Coronary artery (tissue), 2 donors: ENCODE measurements around the gene TREX2.

Experiments
- DNase-seq: peaks from one replicate; pipeline ENCODE4 v3.0.0-alpha.2; 2017; ENCODE audit warnings: low spot score
- H3K27ac ChIP-seq, 2 donors: fragments of 200-600 bp; sonication (generic); one replicate each; pipeline ENCODE4 v1.5.1; 2016 to 2019
- H3K4me3 ChIP-seq: fragments of 200-600 bp; sonication (generic); 2 replicates; pipeline ENCODE4 v1.5.1; 2016; ENCODE audit warnings: mild to moderate bottlenecking, moderate library complexity
- CTCF ChIP-seq: fragments of 200-600 bp; sonication (generic); IDR thresholded peaks from one replicate; pipeline ENCODE4 v1.5.1; 2019; ENCODE audit warnings: antibody characterized with exemption

Gene TREX2

DNA sequence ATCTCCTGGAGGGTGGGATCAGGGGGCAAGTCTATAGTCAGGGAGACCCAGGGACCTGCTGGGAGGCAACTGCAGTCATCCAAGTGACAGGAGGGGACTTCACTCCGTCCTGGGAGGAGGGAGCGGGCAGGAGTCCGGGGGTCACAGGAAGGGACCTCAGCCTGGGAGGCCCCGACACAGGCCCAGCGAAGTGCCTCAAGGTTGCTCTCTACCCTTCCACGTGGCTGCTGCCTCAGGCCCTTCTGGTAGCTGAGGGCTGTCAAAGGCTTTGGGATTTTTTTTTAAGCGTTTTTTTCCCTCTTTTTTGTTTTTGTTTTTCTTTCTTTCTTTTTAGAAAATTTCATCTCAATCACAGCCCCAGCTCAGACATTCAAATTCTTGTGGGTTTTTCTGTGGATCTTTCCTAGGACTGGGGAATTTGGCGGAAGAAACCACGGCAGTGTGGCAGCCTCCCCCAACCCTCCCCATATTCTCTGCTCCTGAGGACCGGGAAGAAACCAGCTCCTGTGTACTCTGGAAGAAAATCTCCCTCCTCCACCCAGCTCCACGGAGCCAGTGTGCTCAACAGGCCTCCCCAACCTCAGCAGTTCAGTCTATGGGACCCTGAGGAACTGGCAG, 25.9 kb upstream of the TREX2 start:
- H3K27ac ChIP-seq: peak overlapping the region; percentile 37 to 91
- DNase-seq: no peak
- no peak overlapping the region for H3K4me3 ChIP-seq
- TF ChIP-seq CTCF: no peak

DNA sequence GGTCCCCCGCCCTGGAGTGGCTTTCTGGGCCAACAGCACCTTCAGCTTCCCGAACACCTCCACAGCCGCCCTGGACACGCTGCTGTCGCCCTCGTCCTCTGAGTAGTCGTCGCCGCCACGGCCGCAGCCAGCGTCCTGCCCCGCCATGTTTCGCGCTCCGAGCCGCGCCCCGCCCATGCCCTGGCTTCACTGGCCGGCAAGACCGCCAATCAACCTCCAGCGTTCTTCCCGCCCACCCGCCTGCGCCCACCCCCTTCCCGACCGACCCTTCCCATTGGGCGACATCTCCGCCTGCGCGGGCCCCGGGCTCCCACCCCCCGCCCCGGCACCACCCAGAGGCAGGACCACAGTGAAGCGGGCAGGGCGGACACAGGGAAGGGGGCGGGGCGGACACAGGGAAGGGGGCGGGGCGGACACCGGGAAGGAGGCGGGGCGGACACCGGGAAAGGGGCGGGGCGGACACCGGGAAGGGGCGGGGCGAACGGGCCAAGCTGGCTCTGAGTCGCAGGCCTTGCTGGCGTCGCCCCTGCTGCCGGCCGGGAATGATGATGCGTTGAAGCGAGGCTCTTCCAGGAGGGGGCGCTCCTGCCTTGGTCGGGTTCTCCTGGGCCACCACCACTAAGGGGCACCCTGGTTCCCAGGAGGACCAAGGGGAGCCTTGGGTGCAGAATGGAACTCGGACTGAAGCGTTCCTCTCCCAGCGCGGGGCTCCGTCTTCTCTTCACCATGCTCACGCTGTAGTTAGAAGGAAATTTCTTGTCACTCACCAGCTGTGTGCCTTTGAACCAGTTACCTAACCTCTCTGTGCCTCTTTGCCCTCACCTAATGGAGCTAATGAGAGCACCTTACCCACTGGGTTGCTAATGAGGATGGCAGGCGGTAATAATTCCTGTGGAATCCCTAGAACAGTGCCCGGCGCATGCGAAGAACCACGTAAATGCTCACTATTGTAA, 24.8 kb upstream of the TREX2 start, which contains the start of gene HAUS7:
HAUS7 (minus strand) TSS at position 166 of the 953 bp plus-strand sequence; CDS start at position 147, 19 bp downstream.
- peak; percentile 94 for DNase-seq
- TF ChIP-seq CTCF: peak; percentile 57
- Histone ChIP-seq H3K4me3 (peak within 1 kb of the TSS; percentile 72), H3K27ac (peak within 1 kb of the TSS; percentile 32 to 75)

DNA sequence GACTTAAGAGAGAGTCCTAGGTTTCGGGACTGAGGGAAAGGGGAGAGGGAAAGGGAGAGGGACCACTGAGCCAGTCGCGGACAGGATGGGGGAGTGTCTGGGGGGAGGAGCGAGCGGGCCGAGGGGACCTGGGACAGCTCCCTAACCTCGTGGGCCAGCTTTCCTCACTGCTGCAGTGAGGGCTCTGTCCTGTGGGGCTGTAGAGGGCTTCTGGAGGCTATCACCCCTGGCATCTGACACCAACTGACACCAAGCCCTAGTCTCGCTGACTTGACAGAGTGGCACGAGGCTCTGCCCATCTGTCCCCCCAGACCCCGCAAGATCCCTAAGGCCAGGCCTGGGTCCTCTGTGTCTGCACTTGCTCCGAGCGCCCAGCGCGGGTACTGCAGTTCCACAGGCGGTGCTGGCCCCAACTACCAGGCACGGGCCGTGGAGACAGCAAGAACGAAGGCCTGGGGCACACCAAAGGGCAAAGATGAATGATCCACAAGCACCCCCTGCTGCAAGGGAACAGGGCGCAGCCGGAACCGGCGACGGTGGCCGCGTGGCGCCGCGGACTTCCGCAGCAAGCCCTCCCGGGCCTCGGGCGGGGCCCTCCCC, 24.1 kb upstream of the TREX2 start:
- DNase-seq: no peak
- peak overlapping the region; percentile 72 for H3K4me3 ChIP-seq
- H3K27ac ChIP-seq: peak overlapping the region in 1 of 2 donors; percentile 43
- TF ChIP-seq CTCF: no peak

DNA sequence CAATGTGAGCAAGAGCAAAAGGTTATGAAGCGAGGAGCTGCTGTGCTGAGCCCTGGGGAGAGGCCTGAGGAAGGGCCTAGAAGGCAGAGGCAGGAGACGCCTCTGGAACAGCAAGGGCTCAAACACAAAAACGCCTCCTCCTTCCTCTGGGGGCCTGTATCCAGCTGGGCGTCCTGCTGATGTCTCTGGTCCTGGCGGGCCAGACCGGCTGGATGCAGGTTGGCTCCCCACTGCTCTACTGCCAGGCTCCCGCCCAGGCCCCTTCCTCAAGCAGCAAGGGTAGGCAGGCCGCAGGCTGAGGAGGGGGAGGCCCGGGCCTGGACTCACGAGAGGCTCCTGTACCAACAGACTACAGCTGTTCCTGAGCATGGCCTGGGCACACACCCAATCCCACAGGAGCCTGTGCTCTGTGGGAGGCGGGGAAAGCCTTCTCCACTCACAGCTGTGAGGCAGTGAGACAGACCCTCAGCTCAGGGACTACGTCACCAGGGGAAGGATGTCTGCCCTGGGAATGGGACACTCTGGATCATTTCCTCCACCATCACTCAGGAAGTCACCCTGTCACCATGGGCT, 22.2 kb upstream of the TREX2 start:
- no peak for TF ChIP-seq CTCF
- Histone ChIP-seq H3K27ac (no peak overlapping the region), H3K4me3 (no peak overlapping the region)
- DNase-seq: no peak

GRCh38 chrX:153465691-153466380, 20.0 kb upstream of the TREX2 start:
- H3K27ac ChIP-seq: no peak overlapping the region
- no peak for DNase-seq
- no peak for TF ChIP-seq CTCF
- no peak overlapping the region for H3K4me3 ChIP-seq

- DNase-seq: no peak
- TF ChIP-seq CTCF: no peak
- H3K27ac ChIP-seq: no peak overlapping the region
- H3K4me3 ChIP-seq: no peak overlapping the region
These were observed 18.3 kb upstream of the TREX2 start for GRCh38 chrX:153464116-153464515.
